ENCODE measurements around the gene ARPC5L. TPM values are rescaled to one million over a fixed set of nuclear protein-coding genes. Genes with fewer than 3 reads are reported as not detected.

ARPC5L gene
- total RNA-seq, 1 experiment from 2014 or later = 50.0 TPM

DNA sequence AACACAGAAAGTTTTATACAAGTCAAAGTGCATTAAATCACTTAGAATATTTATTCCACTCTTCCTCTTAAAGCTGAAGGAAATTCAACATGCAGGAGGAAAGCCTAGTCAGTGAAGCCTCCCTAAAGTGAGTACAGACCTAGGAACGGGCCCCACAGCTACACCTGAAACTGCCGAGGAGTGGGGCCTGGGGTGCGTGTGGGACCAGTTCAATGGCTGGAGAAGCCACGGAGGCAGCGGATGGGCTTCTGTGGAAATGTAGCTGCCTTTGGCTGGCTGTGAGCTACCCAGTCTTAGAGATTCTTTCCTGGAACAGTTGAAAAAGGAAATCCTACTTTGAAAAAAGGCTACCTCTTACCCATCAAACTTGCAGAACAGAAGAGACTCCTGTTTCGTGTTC is 16.6 kb downstream of the ARPC5L start:
- H3K4me3 ChIP-seq (replicated peaks in 1 of 2; ENCODE audit: low read depth in 1 of 2, low read length in 2 of 2) = no peak overlapping the region
- RAD21 ChIA-PET (ENCODE audit: low non-redundant PET in 1 of 2, low total read pairs in 2 of 2, uncharacterized antibody in 2 of 2, unreplicated experiment in 2 of 2) = no interaction called here
- H3K4me2 ChIP-seq (ENCODE audit: low read length) = no peak overlapping the region
- POLR2A ChIA-PET = interaction anchor here (1.1 kb wide), 1 partner anchor 17 kb away, joined by 3 read pairs; the partner anchor contains the start of genes ARPC5L and RPL35
- no peak overlapping the region for H2AFZ ChIP-seq (ENCODE audit: low read depth, low read length, poor library complexity, severe bottlenecking)
- CTCF ChIA-PET = no interaction called here
- intact Hi-C loops (cut with micrococcal nuclease) = no loop called here
- BruUV-seq (replicated peaks) = no TSS peak
- H3K27me3 ChIP-seq (ENCODE audit: insufficient read depth, low read length) = no peaks in the 10 kb centered on the region
- H4K20me1 ChIP-seq (ENCODE audit: insufficient read depth) = peaks cover 16% of the 10 kb centered on the region
- H3K4me1 ChIP-seq (ENCODE audit: control insufficient read depth in 1 of 2, insufficient read depth in 2 of 2, low read length in 2 of 2) = peaks cover 0 to 2% of the 10 kb centered on the region in 2 experiments; a peak in 1 of 4 replicates
- no peaks in the 10 kb centered on the region for H3K9me3 ChIP-seq (ENCODE audit: control insufficient read depth in 1 of 2, insufficient read depth in 1 of 2, low read depth in 1 of 2, low read length in 2 of 2)
- TF ChIP-seq POLR2A (IDR thresholded peaks at IDR 0.05; ENCODE audit: borderline replicate concordance, extremely low read depth, insufficient read depth, insufficient read length) = no peak
- H3K36me3 ChIP-seq (ENCODE audit: control insufficient read depth in 1 of 2, insufficient read depth in 2 of 2, low read length in 2 of 2) = peaks cover 25 to 41% of the 10 kb centered on the region in 2 experiments; a peak in 3 of 4 replicates
- DNase-seq (ENCODE audit: low read depth, low spot score) (no peak), ATAC-seq (no peak)
- H3K9me2 ChIP-seq (ENCODE audit: insufficient read depth) = no peaks in the 10 kb centered on the region
- peaks cover 31% of the 10 kb centered on the region for H3K79me2 ChIP-seq (ENCODE audit: insufficient read depth, low read length)
- H3K27ac ChIP-seq (ENCODE audit: low read depth, low read length) = no peak overlapping the region
- H3K9ac ChIP-seq (ENCODE audit: low read length) = no peak overlapping the region

DNA sequence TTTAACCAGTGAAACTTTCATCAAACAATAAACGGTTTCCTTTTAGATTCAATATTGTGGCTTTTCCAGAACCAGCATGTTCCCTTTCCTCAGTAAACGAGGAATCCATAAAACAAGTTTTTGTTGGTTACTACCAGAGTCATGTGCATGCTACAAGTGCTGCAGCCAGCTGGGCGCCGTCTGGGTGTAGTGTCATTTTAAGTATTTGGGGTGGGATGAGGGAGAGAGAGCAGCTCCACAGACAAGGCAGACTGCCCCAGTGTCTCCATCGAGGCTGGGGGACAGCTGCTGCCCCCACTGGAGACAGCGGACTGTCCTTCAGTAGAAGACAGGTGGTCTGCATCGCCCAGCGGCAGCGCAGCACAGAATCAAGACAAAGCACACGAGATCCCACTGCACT is 17.3 kb downstream of the ARPC5L start:
- Histone ChIP-seq H3K36me3 (ENCODE audit: control insufficient read depth in 1 of 2, insufficient read depth in 2 of 2, low read length in 2 of 2) (peaks cover 22 to 36% of the 10 kb centered on the region in 2 experiments; a peak in 3 of 4 replicates), H3K4me1 (ENCODE audit: control insufficient read depth in 1 of 2, insufficient read depth in 2 of 2, low read length in 2 of 2) (no peaks in the 10 kb centered on the region), H3K4me2 (ENCODE audit: low read length) (no peak overlapping the region), H3K9ac (ENCODE audit: low read length) (no peak overlapping the region), H3K9me2 (ENCODE audit: insufficient read depth) (no peaks in the 10 kb centered on the region), H3K27ac (ENCODE audit: low read depth, low read length) (no peak overlapping the region), H3K4me3 (replicated peaks in 1 of 2; ENCODE audit: low read depth in 1 of 2, low read length in 2 of 2) (no peak overlapping the region), H3K9me3 (ENCODE audit: control insufficient read depth in 1 of 2, insufficient read depth in 1 of 2, low read depth in 1 of 2, low read length in 2 of 2) (no peaks in the 10 kb centered on the region), H2AFZ (ENCODE audit: low read depth, low read length, poor library complexity, severe bottlenecking) (no peak overlapping the region), H3K79me2 (ENCODE audit: insufficient read depth, low read length) (peaks cover 24% of the 10 kb centered on the region), H4K20me1 (ENCODE audit: insufficient read depth) (peaks cover 12% of the 10 kb centered on the region), H3K27me3 (ENCODE audit: insufficient read depth, low read length) (no peaks in the 10 kb centered on the region)
- intact Hi-C loops (cut with micrococcal nuclease) = no loop called here
- no TSS peak for BruUV-seq (replicated peaks)
- ATAC-seq (no peak), DNase-seq (ENCODE audit: low read depth, low spot score) (no peak)
- TF ChIP-seq EGR1 (IDR thresholded peaks at IDR 0.05; ENCODE audit: low read depth) = no peak
- no peak for TF ChIP-seq ZFX (IDR thresholded peaks at IDR 0.05)
- TF ChIP-seq ELF1 (IDR thresholded peaks at IDR 0.05; ENCODE audit: borderline replicate concordance, low read depth) = no peak
- no peak for TF ChIP-seq TCF7L2 (IDR thresholded peaks at IDR 0.05; ENCODE audit: borderline replicate concordance, extremely low read depth, insufficient read depth, insufficient read length)
- TF ChIP-seq SRF (IDR thresholded peaks at IDR 0.05; ENCODE audit: low read depth) = no peak
- TF ChIP-seq REST (IDR thresholded peaks at IDR 0.05; ENCODE audit: low read depth) = no peak
- no peak for TF ChIP-seq RAD21 (IDR thresholded peaks at IDR 0.05; ENCODE audit: low read depth)
- no peak for TF ChIP-seq SP1 (IDR thresholded peaks at IDR 0.05; ENCODE audit: low read depth)
- no peak for TF ChIP-seq FOSL1 (IDR thresholded peaks at IDR 0.05; ENCODE audit: low read depth)
- no peak for TF ChIP-seq ZNF274 (IDR thresholded peaks at IDR 0.05; ENCODE audit: low read depth, low read length)
- TF ChIP-seq ZBTB33 (IDR thresholded peaks at IDR 0.05; ENCODE audit: extremely low read depth, insufficient replicate concordance, low read length) = no peak
- RAD21 ChIA-PET (ENCODE audit: low non-redundant PET in 1 of 2, low total read pairs in 2 of 2, uncharacterized antibody in 2 of 2, unreplicated experiment in 2 of 2) = no interaction called here
- CTCF ChIA-PET = no interaction called here
- POLR2A ChIA-PET = no interaction called here

All from HCT116 (cell line).